PC-9 (cell line): Measurements from ENCODE around the gene S100A14.

Source experiments
- CTCF ChIP-seq: fragments of 200-600 bp; sonication (generic); conservative IDR thresholded peaks from 2 replicates; pipeline ENCODE4 v1.6.1; 2017; ENCODE audit warnings: mixed run types, antibody characterized with exemption, mild to moderate bottlenecking, moderate library complexity
- EZH2 ChIP-seq: fragments of 200-600 bp; sonication (generic); IDR thresholded peaks from 2 replicates; pipeline ENCODE4 v1.8.0; 2017; ENCODE audit warnings: antibody characterized with exemption, low read depth

- TF ChIP-seq CTCF (no peak), EZH2 (no peak)
Measured at GRCh38 chr1:153630384-153630783, 14.3 kb upstream of the S100A14 start.
